ENCODE data around the gene CDH4.

DNA sequence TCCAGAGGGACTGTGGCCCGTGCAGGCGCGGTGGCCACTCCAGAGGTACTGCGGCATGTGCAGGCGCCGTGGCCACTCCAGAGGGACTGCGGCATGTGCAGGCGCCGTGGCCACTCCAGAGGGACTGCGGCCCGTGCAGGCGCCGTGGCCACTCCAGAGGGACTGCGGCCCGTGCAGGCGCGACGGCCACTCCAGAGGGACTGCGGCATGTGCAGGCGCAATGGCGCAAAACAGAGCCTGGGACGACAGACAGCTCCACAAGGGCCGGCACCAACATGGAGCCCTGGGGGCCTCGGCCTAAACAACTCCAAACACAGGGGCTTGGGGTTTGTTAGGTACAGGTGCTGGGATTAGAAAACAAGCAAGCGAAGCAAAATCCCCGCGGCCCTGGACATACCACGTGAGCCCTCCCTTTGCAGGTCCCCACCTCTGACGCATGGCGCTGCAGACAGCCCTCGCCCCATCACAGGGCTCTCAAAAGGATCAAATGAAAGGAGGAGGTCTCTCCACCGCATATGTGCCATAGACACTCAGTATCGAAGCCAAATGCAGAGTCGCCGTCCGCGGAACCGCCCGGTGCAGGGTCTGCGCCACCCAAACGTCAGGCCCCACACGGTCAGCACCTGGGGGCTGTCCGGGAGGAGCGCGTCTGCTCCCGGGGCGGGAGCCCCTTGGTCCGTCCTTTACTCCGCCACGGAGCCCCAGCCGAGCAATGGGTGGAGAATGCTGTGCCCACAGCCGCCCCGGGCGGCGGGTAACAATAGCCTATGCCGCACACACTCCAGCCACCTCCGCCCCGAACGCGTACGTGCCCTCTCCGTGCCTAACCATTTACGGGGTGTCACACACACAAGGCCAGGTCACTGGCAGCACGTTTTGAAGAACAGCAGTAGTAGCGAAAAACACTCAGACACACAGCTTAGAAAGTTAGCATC lies 727.9 kb downstream of the CDH4 start:
- TF ChIP-seq, protein P1, sequence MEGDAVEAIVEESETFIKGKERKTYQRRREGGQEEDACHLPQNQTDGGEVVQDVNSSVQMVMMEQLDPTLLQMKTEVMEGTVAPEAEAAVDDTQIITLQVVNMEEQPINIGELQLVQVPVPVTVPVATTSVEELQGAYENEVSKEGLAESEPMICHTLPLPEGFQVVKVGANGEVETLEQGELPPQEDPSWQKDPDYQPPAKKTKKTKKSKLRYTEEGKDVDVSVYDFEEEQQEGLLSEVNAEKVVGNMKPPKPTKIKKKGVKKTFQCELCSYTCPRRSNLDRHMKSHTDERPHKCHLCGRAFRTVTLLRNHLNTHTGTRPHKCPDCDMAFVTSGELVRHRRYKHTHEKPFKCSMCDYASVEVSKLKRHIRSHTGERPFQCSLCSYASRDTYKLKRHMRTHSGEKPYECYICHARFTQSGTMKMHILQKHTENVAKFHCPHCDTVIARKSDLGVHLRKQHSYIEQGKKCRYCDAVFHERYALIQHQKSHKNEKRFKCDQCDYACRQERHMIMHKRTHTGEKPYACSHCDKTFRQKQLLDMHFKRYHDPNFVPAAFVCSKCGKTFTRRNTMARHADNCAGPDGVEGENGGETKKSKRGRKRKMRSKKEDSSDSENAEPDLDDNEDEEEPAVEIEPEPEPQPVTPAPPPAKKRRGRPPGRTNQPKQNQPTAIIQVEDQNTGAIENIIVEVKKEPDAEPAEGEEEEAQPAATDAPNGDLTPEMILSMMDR (IDR thresholded peaks at IDR 0.05 in 8 of 11, conservative IDR thresholded peaks at IDR 0.05 in 3 of 11): no peak
- no peak for TF ChIP-seq POLR2AphosphoS5 (IDR thresholded peaks at IDR 0.05)
